PFSK-1 (cell line): ENCODE results near the gene MAP7.

Source experiments
- POLR2AphosphoS5 ChIP-seq: IDR thresholded peaks from 2 replicates; pipeline ENCODE4 v1.6.1; 2012; ENCODE audit warnings: low read depth, mild to moderate bottlenecking, control low read depth, low read length, moderate library complexity
- REST ChIP-seq, 2 experiments: IDR thresholded peaks; 2 replicates each; pipeline versions ENCODE4 v1.6.1 to v1.8.0; 2011 to 2012; ENCODE audit warnings: low read depth in 2 of 2, low read length in 2 of 2, control low read depth in 1 of 2, inconsistent platforms in 1 of 2, mild to moderate bottlenecking in 1 of 2, moderate library complexity in 1 of 2; ENCODE audit not compliant: insufficient read depth in 1 of 2
- TAF1 ChIP-seq: IDR thresholded peaks from 2 replicates; pipeline ENCODE4 v1.6.1; 2012; ENCODE audit warnings: low read length, control low read depth, borderline replicate concordance; ENCODE audit not compliant: insufficient read depth

- no peak for TF ChIP-seq POLR2AphosphoS5
- no peak for TF ChIP-seq TAF1
- no peak for TF ChIP-seq REST (IDR thresholded peaks at IDR 0.05; ENCODE audit: insufficient read depth in 1 of 2, low read depth in 2 of 2, low read length in 2 of 2)
Observed at GRCh38 chr6:136405420-136406029, 144.7 kb downstream of the MAP7 start.
